NCI-H146 treated with DMSO at 0.1 percent for 48 hours (cell line): Measurements from ENCODE around the gene UBE2J2.
"Not testable (repeated sequence)": the region's sequence is repeated elsewhere in the genome, so short reads cannot be mapped to it uniquely, and the experiment has no call there.

Experiments used
- DNase-seq: peaks from one replicate; lab custom pipeline; 2025; ENCODE audit not compliant: unreplicated experiment; lab: John Stamatoyannopoulos, UW

The UBE2J2 gene

DNA sequence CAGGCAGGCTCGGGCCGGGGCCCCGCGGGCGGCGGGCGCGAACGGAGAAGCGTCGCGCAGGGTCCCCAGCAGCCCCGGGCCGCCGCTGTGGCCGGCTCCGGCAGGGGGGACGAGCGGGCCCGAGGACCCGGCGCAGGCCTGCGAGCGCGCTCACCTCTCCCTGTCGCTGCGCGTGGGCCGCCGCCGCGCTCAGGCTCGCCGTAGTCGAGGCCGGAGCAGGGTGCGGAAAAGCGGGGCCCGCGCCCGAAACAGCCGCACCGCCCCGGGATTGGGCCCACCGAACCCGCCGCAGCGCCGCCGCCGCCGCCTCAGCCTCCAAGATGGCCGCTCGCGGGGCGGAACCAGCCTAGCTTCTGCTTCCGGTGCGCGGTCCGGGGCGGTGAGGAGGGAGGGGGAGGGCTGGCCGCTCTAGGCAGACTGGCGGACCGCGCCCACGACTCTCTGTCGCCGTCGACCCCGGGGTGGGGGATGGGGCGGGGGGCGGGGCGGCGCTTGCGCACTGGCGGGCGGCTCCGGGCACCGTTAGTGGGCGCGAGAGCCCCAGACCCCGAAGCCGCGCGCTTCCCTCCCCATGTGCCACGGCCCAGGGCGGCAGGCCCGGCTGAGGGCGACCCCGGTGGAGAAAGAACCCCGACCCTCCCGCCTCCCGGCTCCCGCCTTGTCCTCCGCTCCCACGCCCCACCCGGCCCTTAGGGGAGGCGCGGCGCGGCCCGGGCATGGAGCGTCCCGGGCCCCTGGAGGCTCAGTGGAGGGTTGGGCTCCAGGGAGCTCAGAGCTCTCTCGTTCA, at the start of gene UBE2J2:
UBE2J2 (minus strand) TSS at position 343 of the 787 bp plus-strand sequence. CDS start 5,862 bp downstream, outside the sequence.
- peak; percentile 25 for DNase-seq

DNA sequence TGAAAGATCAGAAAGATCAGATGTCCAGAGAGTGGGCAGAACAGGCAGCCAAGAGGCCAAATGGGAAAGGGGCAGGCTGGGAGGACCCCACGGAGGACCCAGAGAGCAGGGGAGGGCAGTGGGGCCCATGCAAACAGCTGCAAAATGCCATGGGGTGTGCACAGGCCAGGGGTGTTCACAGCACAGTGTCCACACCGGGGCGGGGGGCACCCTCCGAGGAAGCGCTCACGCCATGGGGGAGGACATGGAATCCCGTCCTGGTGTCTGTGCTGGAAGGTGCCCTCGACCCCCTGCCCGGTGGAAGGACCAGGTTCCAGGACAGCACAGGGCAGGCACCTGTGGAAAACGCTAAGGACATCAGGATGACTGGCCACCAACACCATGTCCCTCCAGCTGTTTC, 49.3 kb upstream of the UBE2J2 start:
- no peak for DNase-seq

DNA sequence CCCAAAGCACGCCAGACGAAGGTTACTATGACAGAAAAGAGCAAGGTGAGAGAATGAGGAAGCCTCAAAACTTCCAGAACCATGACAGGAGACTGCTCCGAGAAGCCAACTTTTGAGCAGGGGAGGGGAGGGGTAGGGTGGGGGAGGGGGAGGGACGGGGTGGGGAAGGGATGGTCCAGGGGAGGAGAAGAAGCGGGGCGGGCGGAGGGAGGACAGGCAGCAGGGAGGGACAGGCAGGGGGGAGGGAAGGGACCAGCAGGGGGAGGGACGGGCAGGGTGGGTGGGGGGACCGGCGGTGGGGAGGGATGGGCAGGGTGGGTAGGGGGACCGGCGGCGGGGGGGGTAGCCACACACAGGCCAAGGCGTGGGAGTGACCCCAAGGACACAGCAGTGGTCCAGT, 48.8 kb upstream of the UBE2J2 start:
- DNase-seq = no peak

DNA sequence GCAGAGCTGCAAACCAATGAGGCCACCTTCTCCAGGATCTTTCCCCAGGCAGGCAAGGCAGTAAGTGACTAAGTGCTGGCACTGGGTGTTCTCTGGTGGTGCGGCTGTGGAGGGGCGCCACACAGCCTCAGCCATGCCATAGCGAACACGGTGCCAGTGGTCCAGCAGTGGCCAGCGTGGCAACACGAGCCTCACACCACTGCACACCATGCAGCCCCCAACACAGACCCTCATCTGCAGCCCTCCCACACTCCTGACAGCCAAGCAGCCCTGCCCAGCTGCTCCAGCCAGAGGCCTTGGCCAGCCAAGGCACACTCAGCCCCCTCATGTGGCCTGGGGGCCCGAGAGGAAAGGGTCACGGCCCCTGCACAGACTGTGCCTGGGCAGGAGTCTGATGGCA, 47.8 kb upstream of the UBE2J2 start:
- DNase-seq = no peak

DNA sequence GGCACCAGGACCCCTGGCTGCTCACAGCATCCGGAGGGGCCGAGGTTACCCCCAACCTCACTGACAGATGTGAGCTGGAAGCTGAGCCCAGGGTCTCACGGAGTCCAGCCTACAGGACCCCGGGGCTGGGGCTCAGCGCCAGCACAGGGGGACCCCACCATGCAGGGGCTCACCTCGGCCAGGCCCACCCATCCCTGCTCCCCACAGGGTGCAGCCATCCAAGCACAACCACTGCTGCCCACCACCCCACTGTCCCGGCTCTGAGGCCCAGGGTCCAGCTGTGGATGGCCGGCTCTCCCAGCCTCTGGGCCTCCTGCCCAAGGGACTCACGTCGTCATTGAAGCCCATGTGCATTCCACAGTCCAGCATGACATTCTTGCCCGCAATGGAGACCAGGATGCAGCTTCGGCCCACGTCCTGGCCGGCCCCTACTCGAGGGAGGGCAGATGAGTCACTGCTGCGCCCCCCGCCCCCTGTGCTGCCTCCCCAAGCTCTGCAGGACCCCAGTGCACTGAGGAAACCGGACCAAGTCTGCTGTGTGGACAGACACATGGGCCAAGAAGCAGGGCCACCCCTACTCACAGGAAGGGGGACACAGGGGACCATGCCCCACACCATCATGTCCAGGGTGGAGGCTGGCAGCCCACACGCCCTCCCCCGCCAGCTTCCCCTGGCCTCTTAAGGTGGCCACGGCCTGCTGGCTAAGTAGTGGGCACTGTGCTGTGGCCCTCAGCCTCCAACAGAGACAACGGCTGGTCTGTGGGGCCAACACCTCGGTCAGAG, 47.2 kb upstream of the UBE2J2 start:
- DNase-seq = no peak

DNA sequence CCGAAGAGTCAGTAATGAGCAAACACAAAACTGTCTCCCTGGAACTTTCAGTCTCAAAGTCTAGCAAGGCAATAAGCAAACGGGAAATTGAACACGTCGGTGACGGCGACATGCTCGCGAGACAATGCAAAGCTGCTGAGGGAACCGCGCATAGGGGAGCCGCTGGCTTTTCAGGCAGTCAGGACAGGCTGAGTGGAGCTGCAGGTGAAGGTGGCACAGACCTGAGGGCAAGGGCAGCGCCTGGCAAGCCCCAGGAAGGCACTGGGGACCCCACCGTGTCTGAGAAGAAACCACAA, 45.9 kb upstream of the UBE2J2 start:
- no peak for DNase-seq

DNA sequence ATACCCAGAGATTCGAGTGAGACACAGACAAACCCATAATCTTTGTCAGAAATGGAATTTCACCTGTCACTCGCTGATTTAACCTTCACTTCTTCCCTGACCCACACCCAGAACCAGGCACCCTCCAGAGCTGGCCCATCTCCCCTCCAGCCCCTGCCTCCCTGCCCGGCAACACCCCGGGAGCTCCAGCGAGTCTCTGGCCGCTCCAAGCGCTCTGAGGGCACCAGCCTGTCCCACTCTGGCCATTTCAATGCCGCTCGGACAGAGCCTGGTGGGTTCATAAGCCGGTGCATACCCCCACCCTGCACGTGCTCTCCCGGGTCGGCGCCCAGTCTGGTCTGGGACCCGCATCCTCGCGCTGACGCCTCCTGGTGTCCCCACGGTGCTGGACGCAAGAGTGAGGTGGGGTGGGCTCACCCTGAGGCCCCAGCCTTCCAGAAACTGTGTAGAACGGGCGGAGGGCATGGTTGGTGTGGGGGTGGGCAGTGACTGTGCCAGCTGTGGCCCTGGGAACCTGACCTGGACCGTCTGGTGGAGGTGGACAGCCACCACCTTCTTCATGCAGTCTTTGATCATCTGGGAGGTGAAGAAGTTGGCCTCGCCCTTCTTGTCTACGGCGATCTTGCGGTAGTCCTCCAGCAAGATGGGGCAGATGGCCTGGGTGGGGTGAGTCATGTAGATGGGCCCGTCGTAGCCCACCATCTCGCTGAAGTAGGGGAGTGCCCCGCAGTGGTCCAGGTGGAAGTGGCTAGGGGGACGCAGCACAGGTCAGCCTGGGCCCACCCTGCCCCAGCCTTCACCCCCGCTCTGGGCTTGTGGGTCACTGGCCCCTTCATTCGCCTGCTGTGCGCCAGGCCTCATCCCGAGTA, 45.4 kb upstream of the UBE2J2 start:
- no peak for DNase-seq

DNA sequence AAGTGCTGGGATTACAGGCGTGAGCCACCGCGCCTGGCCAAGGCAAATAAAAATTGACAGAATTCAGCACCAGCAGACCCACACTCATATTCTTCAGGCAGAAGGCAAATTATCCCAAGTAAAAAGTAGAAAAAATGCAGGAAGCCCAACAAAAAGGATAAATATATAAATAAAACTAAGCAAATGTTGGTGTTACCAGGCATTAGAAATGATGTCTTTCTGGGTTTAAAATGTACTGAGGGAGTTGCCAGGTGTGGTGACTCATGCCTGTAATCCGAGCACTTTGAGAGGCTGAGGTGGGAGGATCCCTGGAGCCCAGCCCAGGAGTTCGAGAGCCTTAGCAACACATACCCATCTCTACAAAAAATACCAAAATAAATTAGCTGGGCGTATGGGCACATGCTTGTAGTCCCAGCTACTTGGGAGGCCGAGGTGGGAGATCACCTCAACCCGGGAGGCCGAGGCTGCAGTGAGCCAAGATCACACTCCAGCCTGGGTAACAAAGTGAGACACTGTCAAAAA, 44.5 kb upstream of the UBE2J2 start:
- no peak for DNase-seq

DNA sequence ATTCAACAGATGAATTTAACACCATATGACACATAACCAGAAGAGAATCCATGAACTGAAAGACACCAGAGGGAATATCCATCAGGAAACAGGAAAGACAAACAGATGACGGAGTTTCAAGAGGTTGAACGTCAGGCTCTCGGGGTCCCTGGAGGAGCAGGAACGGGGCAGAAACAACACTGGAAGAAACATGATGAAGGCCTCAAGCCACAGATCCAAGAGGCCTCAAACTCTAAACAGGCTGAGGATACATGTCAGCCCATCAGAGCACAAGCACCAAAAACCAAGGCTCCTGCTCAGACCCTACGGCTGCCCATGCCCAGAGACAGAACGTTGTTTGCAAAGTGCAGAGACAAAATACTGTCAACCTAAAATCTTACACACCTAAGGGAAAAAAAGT, 43.8 kb upstream of the UBE2J2 start:
- DNase-seq = no peak

DNA sequence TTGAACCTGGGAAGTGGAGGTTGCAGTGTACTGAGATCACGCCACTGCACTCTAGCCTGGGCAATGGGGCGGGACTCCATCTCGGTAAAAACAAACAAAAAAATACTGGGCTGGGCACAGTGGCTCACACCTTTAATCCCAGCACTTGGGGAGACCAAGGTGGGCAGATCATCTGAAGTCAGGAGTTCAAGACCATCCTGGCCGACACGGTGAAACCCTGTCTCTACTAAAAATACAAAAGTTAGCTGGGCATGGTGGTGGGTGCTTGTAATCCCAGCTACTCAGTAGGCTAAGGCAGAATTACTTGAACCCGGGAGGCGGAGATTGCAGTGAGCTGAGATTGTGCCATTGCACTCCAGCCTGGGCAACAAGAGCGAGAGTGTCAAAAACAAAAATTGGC, 42.5 kb upstream of the UBE2J2 start:
- DNase-seq = not testable (repeated sequence)

DNA sequence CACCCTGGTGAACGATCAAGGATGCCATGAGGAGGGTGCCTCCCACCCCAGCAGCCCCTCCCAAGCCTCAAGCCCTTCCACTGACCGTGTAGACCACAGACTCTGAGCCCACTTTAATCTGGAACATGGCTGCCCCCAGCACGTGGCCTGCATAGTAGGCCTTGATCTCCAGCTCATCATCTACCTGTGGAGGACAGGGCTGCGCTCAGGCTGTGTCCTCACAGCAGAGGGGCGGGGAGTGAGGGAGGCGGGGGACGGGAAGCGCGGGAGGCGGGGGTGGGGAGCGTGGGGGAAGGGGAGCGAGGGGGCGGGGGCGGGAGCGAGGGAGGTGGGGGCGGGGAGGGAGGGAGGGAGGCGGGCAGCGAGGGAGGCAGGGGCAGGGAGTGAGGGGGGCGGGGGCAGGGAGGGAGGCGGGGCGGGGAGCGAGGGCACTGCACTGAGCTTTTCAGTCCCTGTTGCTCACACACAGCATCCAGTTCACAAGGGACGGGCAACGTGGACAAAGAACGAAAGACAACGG, 41.8 kb upstream of the UBE2J2 start:
- DNase-seq = no peak

DNA sequence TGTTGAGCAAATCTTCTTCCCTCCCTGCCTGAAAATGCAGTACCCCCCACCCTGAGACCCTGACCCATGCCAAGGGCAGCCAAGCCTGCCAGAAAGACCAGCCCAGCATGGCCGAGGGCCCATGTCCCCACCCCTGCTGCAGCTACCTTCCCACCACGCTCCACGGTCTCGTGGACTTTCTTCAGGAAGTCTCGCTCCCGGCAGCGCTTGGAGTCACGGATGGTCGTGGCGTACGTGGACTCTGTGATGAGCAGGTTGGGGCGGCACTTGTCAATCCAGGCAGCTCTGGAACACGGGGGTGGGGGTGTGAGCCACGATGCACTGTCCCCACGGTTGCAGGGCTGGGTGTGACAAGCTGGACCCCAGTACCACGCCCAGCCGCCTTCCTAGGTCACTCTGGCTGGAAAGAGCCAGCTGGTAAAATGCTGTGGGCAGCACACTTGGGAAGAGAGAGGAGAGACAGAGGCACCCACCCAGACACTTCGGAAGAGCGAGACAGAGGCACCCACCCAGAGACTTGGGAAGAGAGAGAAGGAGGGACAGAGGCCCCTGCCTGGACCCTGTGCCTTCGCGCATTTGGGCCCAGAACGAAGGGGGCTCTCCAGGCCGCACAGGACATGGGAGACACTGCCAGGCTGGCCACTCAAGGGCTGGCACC, 41.2 kb upstream of the UBE2J2 start:
- DNase-seq = no peak

DNA sequence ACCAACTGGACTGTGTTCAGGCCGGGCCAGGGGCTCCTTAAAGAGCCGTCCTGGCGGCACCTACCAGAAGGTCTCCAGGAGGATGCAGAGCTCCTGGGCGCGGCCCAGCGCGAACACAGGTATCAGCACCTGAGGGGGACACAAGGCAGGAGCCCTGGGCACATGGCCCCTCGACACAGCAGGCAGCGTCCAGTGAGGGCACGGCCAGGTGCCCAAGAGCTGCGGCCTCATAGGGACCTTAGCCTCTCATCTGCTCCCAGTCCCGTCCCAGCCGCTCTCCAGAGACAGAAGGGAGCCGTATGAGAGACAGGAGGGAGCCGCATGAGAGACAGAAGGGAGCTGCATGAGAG, 40.6 kb upstream of the UBE2J2 start:
- no peak for DNase-seq

DNA sequence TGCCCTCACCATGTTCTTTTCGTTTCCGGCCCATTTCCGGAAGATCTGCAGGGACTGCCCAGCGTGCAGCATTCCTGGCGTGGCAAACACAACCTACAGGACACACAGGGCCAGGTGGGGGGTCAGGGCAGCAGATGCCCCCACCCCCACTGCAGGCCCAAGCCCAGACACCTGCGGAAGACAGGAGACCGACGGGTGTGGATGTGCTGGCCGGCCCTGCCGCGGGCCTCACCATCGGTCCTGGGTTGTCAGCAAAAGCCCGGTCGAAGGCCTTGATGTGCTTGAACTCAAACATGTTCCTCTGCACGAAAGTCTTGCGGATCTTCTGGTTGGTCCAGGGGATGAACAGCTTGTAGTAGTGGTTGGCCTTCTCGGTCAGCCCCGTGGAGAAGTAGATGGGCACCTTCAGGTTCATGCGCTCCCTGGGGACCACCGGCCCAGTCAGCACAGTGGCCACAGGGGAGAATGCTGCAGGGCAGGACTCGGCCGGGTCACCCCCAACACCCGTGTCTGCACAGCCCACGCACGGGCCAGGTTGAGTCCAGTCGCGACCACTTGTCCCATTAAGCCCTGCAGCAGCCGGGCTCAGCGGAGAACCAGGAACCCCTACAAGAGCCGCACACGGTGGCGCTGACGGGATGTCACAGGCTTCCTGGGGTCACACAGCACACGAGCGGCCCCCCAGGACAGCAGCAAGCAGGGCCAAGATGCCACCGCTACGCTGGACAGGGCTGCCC, 40.0 kb upstream of the UBE2J2 start:
- no peak for DNase-seq

DNA sequence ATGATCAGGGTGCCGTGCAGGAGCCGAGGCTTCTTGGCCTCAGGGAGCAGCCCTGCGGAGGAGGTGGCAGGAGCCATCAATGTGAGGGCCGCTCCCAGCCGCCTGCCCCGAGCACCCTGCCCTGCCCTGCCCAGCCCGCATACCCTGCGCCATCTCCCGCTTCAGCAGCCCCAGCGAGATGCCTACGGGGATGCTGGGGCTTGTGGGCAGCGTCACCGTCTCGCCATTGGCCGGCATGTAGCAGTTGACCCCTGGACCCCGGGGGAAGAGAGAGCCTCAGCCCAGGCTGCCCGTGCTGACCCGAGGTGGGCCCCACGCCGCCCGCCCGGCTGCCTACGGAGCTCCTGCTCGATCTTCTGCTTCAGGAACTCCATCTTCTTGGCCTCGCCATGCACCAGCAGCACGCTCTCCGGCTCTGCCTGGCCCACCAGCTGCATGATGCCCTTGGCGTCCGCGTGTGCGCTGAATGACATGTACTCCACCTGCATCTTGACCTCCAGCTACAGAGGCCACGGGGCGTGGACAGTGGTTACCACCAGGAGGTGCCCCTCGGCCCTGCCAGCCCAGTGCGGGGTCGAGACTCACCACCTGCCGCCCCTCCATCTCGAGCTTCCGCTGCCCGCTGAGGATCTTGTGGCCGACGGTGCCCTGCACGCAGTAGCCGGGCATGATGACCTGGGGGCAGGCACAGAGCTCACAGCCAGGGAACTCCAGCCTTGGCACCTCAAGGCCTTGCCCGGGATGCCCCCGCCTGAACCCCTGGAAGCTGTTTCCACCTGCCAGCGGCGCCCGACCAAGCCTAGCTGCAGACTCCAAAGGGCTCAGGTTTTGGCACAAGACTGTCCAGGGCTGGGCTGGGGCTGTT, 39.0 kb upstream of the UBE2J2 start:
- no peak for DNase-seq

DNA sequence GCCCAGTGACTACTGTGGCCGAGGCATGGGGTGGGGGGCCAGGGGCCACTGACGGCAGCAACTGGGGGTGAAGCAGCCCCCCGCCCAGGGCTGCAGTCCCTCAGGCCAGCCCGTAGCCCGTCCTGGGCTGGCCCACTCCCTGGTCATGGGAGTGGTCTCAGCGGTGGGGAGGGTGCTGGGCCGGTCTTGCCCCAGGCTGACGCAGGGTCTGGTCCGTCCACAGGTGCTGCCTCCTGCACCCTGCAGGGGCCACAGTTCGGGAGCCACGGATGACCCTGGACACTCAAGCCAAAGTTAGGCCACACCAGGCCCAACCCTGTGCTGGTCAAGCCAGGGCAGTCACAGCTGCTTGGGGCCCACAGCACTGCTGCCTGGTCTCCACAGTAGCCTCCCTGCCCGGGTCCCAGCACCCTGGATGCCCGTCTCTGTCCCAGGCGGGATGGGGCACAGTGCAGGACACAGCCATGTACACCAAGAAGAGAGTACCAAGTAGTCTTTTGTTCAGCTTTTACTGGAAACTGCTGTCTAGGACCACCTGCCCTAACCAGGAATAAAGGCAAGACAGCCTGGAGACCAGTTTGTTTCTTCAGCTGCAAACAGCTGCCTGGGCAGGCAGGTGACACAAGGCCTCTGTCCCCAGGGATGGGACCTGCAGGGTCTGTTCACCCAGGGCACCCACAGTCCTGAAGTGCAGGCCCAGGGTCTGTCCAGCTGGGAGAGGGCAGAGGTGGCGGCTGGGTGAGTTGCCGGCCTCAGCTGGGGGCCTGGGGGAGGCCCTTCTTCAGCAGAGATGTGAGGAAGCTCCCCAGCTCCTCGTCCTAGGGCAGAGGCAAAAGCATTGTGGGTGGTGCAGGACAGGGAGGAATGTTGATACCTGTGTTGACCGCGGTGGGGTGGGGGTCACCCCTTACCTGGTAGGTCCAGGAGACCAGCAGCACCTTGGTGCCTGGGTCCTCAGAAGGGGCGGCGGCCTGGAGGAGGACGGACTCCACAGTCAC, 37.8 kb upstream of the UBE2J2 start:
- no peak for DNase-seq

DNA sequence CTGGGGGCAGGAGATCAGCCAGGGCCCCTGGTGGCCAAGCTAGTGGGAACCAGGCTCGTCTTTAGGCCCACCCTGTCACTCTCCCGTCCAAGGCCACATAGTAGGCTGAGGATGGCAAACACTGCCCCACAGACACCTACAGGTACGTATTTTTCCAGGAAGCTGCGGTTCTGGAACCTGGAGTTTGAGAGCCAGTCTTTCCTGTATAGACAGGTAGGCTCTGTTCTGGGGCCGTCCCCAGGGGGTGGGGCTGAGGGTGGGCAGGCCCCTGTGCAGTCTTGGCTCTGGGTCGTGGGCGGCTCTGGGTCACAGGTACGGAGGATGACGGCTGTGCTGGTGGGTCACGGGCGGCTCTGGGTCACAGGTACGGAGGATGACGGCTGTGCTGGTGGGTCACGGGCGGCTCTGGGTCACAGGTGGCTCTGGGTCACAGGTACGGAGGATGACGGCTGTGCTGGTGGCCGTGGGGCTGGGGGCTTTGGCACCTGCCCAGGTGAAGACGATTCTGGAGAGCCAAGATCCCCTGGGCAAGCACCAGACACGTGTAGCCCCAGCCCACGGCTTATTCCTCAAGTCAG, 36.9 kb upstream of the UBE2J2 start:
- DNase-seq = no peak

DNA sequence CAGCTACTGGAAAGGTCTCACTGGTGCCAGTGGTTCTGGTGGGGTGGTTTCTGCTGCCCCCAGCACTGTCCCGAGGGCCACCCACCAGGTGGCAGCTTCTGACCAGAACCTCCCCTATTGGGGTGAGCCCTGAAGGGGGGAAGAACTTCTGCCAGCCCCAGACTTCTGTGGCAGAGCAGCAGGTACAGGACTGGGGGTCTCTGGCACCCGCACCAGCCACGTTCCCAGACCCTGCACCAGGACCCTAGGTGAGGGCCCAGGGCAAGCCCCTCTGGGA, 36.4 kb upstream of the UBE2J2 start:
- DNase-seq = no peak
